Measurements from ENCODE around the gene POU2F2. TPM values are rescaled to one million over a fixed set of nuclear protein-coding genes. Genes with fewer than 3 reads are reported as not detected.

Gene POU2F2
- total RNA-seq, 1 experiment from 2014 or later: 2.4 TPM

DNA sequence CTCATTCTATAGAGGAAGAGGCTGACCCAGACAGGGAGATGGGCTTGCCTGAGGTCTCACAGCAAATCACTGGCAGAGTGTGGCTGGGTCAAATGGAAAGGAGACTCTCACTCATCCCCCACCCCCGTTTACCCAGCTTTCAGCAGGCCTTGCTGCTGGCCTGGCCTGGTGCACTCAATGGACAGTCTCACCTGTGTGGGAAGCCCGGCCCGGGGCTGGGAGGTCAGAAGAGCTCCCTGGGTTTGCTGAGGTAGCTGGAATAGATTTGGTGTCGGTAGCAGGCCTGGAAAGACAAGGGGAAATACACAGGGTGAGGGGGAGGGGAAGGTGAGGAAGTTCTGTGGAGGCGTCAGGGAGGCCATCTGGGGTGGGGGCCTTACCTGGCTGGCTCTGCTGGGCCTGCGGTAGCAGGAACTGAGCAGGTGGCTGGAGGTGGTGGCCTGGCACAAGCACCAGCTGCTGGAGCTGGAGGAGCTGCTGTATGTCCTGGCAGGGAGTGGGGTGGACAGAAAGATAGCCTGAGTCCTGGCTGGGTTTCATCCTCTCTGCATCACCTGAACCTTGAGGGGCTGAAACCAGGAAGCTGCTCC, 32.8 kb downstream of the POU2F2 start:
- DNase-seq (no peak), ATAC-seq (no peak)
- no TSS peak for BruUV-seq (replicated peaks)
- ChIA-PET CTCF (no interaction called here), POLR2A (ENCODE audit: unreplicated experiment) (no interaction called here)
- no peaks in the 10 kb centered on the region for H4K20me1 ChIP-seq (ENCODE audit: low read length)
- TF ChIP-seq EZH2phosphoT487 (IDR thresholded peaks at IDR 0.05; ENCODE audit: borderline replicate concordance, low read length) (no peak), EZH2 (IDR thresholded peaks at IDR 0.05; ENCODE audit: low read length, unreplicated experiment) (no peak)
- intact Hi-C loops (cut with micrococcal nuclease): no loop called here
- H3K79me2 ChIP-seq (ENCODE audit: low read length): no peaks in the 10 kb centered on the region
- H3K9me2 ChIP-seq (replicated peaks; ENCODE audit: low read length): no peaks in the 10 kb centered on the region
- H3F3A ChIP-seq (ENCODE audit: low read length, unreplicated experiment): no peaks in the 10 kb centered on the region
- no peaks in the 10 kb centered on the region for H3K36me3 ChIP-seq (ENCODE audit: low read depth, low read length)
- no peaks in the 10 kb centered on the region for H3K27me3 ChIP-seq (ENCODE audit: low read length)
- H3K4me3 ChIP-seq (ENCODE audit: low read length): no peak overlapping the region
- H2AFZ ChIP-seq (ENCODE audit: low read length): no peak overlapping the region
- H3K4me2 ChIP-seq (ENCODE audit: low read length): no peak overlapping the region
- H3K9ac ChIP-seq (ENCODE audit: low read length): no peak overlapping the region
- H3K4me1 ChIP-seq (ENCODE audit: insufficient read depth, low read length): no peaks in the 10 kb centered on the region
- no peaks in the 10 kb centered on the region for H3K9me3 ChIP-seq (ENCODE audit: low read length)
- H3K27ac ChIP-seq (ENCODE audit: low read length): no peak overlapping the region

DNA sequence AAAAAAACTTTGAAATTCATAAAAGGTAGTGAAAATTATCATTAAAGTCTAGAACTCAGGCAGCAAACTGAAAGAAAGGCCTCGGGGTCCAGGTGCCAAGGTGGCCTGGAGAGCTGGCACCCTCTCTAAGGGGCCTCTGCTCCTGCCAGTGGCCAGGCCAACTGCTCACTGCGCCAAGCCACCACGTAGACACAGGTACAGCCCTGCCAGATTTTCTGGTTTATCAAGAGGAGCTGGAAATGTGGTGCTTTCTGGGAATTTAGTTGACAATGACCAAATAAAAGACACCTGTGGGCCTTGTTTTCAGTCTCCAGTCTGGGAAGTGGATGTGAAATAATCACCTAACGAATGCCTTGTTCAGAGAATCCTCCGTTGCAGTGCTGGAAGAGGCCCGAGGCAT, 33.5 kb downstream of the POU2F2 start:
- Histone ChIP-seq H3K36me3 (ENCODE audit: low read depth, low read length) (no peaks in the 10 kb centered on the region), H3K9me3 (ENCODE audit: low read length) (no peaks in the 10 kb centered on the region), H4K20me1 (ENCODE audit: low read length) (no peaks in the 10 kb centered on the region), H3K9me2 (replicated peaks; ENCODE audit: low read length) (no peaks in the 10 kb centered on the region), H3K9ac (ENCODE audit: low read length) (no peak overlapping the region), H3K4me3 (ENCODE audit: low read length) (no peak overlapping the region), H3K27ac (ENCODE audit: low read length) (no peak overlapping the region), H3K27me3 (ENCODE audit: low read length) (no peaks in the 10 kb centered on the region), H3K4me1 (ENCODE audit: insufficient read depth, low read length) (no peaks in the 10 kb centered on the region), H3F3A (ENCODE audit: low read length, unreplicated experiment) (no peaks in the 10 kb centered on the region), H3K79me2 (ENCODE audit: low read length) (no peaks in the 10 kb centered on the region), H2AFZ (ENCODE audit: low read length) (no peak overlapping the region), H3K4me2 (ENCODE audit: low read length) (no peak overlapping the region)
- ChIA-PET CTCF (no interaction called here), POLR2A (ENCODE audit: unreplicated experiment) (no interaction called here)
- ATAC-seq (no peak), DNase-seq (no peak)
- BruUV-seq (replicated peaks): no TSS peak
- intact Hi-C loops (cut with micrococcal nuclease): no loop called here
- TF ChIP-seq, protein P1, sequence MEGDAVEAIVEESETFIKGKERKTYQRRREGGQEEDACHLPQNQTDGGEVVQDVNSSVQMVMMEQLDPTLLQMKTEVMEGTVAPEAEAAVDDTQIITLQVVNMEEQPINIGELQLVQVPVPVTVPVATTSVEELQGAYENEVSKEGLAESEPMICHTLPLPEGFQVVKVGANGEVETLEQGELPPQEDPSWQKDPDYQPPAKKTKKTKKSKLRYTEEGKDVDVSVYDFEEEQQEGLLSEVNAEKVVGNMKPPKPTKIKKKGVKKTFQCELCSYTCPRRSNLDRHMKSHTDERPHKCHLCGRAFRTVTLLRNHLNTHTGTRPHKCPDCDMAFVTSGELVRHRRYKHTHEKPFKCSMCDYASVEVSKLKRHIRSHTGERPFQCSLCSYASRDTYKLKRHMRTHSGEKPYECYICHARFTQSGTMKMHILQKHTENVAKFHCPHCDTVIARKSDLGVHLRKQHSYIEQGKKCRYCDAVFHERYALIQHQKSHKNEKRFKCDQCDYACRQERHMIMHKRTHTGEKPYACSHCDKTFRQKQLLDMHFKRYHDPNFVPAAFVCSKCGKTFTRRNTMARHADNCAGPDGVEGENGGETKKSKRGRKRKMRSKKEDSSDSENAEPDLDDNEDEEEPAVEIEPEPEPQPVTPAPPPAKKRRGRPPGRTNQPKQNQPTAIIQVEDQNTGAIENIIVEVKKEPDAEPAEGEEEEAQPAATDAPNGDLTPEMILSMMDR (conservative IDR thresholded peaks at IDR 0.05; ENCODE audit: low read depth, low read length): no peak
- TF ChIP-seq EZH2phosphoT487 (IDR thresholded peaks at IDR 0.05; ENCODE audit: borderline replicate concordance, low read length) (no peak), EZH2 (IDR thresholded peaks at IDR 0.05; ENCODE audit: low read length, unreplicated experiment) (no peak)

DNA sequence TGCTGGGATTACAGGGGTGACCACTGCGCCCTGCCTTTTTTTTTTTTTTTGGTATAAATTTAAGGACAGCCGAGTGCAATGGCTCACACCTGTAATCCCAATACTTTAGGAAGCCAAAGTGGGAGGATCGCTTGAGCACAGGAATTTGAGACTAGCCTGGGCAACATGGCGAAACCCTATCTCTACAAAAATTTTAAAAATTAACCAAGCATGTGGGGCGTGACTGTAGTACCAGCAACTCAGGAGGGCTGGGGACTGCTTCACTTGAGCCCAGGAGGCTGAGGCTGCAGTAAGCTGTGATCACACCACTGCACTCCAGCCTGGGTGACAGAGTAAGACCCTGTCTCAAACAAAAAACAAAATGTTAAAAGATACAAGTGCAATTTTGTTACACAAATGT, 34.8 kb downstream of the POU2F2 start:
- H3K9me3 ChIP-seq (ENCODE audit: low read length): no peaks in the 10 kb centered on the region
- no peak overlapping the region for H3K4me2 ChIP-seq (ENCODE audit: low read length)
- H3K27me3 ChIP-seq (ENCODE audit: low read length): no peaks in the 10 kb centered on the region
- H3K9me2 ChIP-seq (replicated peaks; ENCODE audit: low read length): no peaks in the 10 kb centered on the region
- no peak overlapping the region for H3K9ac ChIP-seq (ENCODE audit: low read length)
- no peaks in the 10 kb centered on the region for H3K36me3 ChIP-seq (ENCODE audit: low read depth, low read length)
- H3K27ac ChIP-seq (ENCODE audit: low read length): no peak overlapping the region
- ChIA-PET POLR2A (ENCODE audit: unreplicated experiment) (no interaction called here), CTCF (no interaction called here)
- no peaks in the 10 kb centered on the region for H3F3A ChIP-seq (ENCODE audit: low read length, unreplicated experiment)
- DNase-seq (no peak), ATAC-seq (no peak)
- no TSS peak for BruUV-seq (replicated peaks)
- H4K20me1 ChIP-seq (ENCODE audit: low read length): no peaks in the 10 kb centered on the region
- TF ChIP-seq, protein P1 (conservative IDR thresholded peaks at IDR 0.05; ENCODE audit: low read depth, low read length): no peak
- no peak for TF ChIP-seq EZH2phosphoT487 (IDR thresholded peaks at IDR 0.05; ENCODE audit: borderline replicate concordance, low read length)
- TF ChIP-seq EZH2 (IDR thresholded peaks at IDR 0.05; ENCODE audit: low read length, unreplicated experiment): no peak
- H3K79me2 ChIP-seq (ENCODE audit: low read length): no peaks in the 10 kb centered on the region
- H3K4me3 ChIP-seq (ENCODE audit: low read length): no peak overlapping the region
- no peaks in the 10 kb centered on the region for H3K4me1 ChIP-seq (ENCODE audit: insufficient read depth, low read length)
- intact Hi-C loops (cut with micrococcal nuclease): no loop called here
- H2AFZ ChIP-seq (ENCODE audit: low read length): no peak overlapping the region
